GM21529 (cell line): ENCODE results near the gene CDC123.
"Not testable (repeated sequence)": the region's sequence is repeated elsewhere in the genome, so short reads cannot be mapped to it uniquely, and the experiment has no call there.

ENCODE experiments used
- ATAC-seq: cut with Tn5 transposase; IDR thresholded peaks from one replicate; pipeline ENCODE4 v1.9.1; 2021; ENCODE audit not compliant: unreplicated experiment

CDC123 gene

DNA sequence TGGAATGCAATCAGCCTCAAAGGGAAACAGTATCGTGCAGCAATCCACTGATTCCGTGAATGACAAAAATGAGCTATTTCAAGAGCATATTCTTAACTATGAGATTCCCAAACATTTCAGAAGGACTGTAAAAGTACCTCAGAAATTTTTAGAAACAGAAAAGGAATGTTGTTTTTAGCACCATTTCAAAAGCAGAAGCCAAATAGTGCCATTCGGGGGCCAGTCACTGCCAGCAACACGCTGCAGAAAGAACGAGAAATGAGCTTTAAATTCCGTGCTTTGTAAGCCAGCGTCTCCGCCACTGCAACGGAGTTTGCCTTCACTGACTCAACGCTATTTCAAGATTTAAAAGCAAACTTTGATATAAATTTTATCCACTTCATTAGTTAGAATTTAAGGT, 6.6 kb upstream of the CDC123 start:
- no peak for ATAC-seq

DNA sequence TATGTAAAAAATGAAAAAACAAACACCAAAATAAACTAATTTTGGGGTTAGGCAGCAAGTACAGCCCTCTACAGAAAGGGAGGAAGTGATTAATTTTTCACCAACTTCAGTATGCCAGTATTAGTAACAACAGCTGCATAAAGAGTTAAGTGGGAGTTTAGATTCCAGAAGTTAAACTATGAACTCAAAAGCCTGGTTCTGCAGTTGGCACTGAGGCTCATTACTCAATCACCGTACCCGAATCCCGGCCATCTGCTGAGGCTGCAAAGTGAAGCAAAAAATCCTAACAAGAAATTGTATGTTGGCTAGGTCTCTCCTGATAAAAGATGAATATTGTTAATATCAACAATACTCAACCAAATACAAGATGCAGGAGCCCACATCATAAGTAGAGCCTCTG, 4.3 kb upstream of the CDC123 start:
- ATAC-seq: no peak

DNA sequence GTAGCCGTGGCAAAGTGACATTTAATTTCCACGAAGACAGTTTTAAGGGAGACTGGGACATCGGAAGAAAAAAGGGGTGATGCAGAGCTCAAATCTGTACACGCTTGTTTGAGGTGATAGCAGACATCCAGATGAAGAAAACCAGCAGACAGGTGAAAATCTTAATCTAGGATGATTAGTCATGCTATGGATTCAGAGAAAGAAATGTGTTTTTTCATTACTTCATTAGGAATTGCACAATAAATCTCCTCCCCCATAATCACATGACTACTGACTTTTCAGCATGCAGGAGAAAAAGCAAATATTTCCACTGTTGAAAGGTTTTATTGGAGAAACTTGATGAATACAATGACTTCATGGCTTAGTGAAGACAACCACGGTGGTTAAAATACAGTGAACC, 2.8 kb upstream of the CDC123 start:
- no peak for ATAC-seq

- ATAC-seq: no peak
Measured at GRCh38 chr10:12194752-12195271, 1.2 kb upstream of the CDC123 start.

GRCh38 chr10:12195281-12195602, 746 bp upstream of the CDC123 start:
- peak; percentile 13 for ATAC-seq

DNA sequence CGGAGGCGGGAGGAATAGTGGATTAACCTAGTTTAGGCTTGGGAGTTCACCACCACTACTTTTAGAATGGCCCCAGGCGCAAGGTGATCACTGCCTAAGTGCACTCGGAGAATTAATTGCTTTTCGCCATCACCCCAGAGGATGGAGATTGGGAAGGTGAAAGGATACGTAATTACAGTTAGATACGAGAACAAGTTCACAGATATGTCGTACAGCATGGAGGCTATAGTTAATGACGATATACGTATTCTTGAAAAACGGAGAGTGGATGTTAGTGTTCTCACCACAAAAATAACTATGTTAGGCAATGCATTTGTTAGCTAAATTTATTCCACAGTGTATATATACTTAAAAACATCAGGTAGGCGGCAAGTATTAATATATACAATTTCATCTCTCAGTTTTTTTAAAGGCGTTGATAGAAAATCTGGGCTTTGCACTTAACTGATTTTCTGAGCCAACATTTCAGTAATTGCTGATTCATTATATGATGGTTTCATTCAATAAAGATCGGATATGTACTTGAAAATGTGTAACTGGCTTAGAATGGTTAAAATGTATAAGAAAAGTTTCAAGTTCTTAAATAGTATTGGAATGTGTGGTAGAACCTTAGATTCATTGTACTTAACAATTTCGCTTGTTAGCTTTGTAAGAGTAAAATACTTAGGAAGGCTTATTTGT, 683 bp downstream of the CDC123 start:
- ATAC-seq: no peak

DNA sequence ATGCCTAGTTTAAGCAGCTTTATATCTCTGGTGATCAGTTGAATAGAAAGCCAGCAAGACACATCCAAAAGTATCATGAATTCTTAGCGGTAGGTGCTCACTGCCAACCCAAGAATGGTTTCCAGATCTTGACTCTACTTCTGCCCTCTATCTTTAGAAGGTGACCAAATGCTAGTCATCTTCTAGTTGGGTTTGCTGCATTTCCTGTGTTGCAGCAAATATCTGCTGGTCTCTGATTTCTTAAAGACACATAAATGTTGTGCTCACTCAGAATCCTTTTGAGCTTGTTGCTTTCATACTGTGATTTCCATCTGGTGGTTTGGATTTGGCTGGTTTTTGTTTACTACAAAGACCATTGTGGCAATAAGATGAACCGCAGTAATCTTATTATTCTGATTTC, 2.2 kb downstream of the CDC123 start:
- no peak for ATAC-seq

- no peak for ATAC-seq
Measured at GRCh38 chr10:12200850-12201249, 4.9 kb downstream of the CDC123 start.

- ATAC-seq: no peak
Measured at GRCh38 chr10:12201543-12201942, 5.6 kb downstream of the CDC123 start.

GRCh38 chr10:12202226-12202625, 6.2 kb downstream of the CDC123 start:
- no peak for ATAC-seq

- no peak for ATAC-seq
Measured at GRCh38 chr10:12205082-12205481, 9.1 kb downstream of the CDC123 start.

DNA sequence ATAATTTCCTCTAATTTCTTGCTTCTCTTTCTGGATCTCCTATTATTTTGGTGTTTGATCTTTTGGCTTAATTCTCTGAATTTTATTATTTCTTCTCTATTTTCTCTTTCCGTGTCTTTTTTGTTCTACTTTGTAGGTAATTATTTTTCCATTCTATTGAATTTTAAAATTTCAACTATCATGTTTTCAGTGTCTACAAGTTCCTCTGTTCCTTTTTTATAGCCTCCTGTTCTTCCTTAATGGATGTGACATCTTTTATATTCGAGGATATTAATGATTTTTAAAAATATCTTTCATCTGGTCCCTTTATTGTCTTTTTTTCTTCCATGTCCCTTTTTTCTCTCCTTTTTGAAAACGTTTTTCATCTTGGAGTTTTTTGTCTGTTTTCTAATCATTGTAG, 11.1 kb downstream of the CDC123 start:
- no peak for ATAC-seq

DNA sequence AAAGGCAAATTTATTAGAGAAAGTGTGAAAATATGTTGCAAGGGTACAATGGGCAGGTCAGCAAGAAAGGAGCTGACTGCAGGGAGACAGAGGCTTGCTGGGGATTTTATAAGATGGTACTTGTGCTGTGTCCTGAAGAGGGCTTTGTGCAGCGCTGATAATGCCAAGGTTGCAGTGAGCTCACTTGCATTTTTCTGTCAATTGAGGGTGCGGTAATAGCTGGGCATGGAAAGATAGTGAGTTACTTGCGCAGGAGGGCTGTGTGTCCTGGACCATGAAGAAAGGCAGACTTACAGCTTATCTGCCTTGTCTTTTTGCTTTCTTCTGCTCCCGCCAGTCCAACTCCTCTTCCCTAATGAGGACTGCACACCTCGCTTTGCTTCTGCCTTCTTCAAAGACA, 12.5 kb downstream of the CDC123 start:
- no peak for ATAC-seq

GRCh38 chr10:12212454-12212853, 16.5 kb downstream of the CDC123 start:
- ATAC-seq: no peak

GRCh38 chr10:12213621-12214020, 17.6 kb downstream of the CDC123 start:
- no peak for ATAC-seq

GRCh38 chr10:12214093-12214492, 18.1 kb downstream of the CDC123 start:
- ATAC-seq: no peak

- ATAC-seq: no peak
Measured at GRCh38 chr10:12214763-12215218, 18.8 kb downstream of the CDC123 start.

GRCh38 chr10:12218991-12219390, 23.0 kb downstream of the CDC123 start:
- no peak for ATAC-seq

GRCh38 chr10:12221323-12222298, 25.6 kb downstream of the CDC123 start:
- no peak for ATAC-seq

GRCh38 chr10:12225444-12225843, 29.5 kb downstream of the CDC123 start:
- ATAC-seq: no peak

- not testable (repeated sequence) for ATAC-seq
Measured at GRCh38 chr10:12226438-12226837, 30.4 kb downstream of the CDC123 start.

DNA sequence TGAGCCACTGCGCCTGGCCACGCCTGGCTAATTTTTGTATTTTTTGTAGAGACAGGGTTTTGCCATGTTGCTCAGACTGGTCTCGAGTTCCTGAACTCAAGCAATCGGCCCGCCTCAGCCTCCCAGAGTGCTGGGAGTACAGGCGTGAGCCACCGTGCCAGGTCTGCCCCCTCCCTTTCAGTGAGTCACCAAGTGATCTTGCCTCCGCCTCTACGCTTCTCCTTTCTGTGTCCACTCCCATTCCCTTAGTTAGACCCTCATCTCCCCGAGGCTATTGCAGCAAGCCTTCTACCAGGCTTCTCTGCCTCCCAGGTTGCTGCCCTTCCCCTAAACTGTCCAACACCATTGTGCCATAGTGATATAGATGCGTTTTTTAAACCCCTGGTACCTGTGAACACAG, 32.9 kb downstream of the CDC123 start:
- no peak for ATAC-seq
